Measurements from ENCODE around the gene SHOC2.
"Not testable (repeated sequence)": the region's sequence is repeated elsewhere in the genome, so short reads cannot be mapped to it uniquely, and the experiment has no call there.

Gene SHOC2

DNA sequence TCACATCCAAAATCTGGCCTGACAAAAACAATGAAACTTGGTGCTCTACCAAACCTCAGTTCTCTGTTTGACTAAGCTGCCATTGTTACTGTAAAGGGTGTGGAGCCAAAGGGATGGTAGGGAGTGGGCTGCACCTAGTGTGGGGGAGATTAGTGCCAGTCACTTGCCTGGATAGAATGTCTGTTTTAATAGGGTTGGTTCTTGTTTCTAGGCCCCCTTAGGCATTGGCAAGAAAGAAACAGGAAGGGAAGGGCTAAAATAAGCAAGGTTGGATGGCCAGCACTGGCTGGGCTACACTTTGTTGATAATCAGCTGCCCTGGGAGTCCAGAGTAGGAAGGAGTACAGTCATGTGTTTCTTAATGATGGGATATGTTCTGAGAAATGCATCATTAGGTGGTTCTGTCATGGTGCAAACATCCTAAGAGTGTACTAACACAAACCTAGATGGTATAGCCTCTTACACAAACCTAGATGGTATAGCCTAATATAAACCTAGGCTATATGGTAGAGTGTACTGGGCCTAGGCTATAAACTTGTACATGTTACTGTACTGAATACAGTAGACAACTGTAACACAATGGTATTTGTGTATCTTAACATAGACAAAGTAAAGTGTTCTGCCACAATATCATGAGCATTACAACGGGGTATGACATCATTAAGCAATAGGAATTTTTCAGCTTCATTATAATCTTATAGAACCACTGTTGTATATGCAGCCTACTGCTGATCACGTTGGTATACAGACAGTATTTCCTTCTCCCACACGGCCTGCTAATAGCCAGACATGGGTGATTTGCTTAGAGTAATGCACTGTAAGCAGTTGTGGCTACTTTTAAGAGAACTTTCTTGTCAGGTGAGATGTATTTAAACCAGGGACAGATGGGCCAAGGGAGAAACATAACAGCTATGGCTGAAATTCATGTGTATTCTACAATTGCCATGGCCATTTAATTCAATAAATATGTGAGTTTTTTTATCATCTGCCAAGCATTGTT, 15.8 kb upstream of the SHOC2 start:
- Histone ChIP-seq H3K27ac (ENCODE audit: low read depth, low read length) (no peak overlapping the region), H3K9ac (ENCODE audit: low read depth, low read length) (no peak overlapping the region), H3K4me1 (ENCODE audit: insufficient read depth, low read length) (no peaks in the 10 kb centered on the region), H3K9me3 (ENCODE audit: insufficient read depth, low read depth, low read length) (no peaks in the 10 kb centered on the region), H3K36me3 (ENCODE audit: insufficient read depth, low read length) (peaks cover 20% of the 10 kb centered on the region), H3K4me3 (ENCODE audit: low read length) (no peak overlapping the region), H3K27me3 (ENCODE audit: insufficient read depth, low read length) (no peaks in the 10 kb centered on the region)
- 96% methylated on average over 3 of the region's 3 CpGs for WGBS

DNA sequence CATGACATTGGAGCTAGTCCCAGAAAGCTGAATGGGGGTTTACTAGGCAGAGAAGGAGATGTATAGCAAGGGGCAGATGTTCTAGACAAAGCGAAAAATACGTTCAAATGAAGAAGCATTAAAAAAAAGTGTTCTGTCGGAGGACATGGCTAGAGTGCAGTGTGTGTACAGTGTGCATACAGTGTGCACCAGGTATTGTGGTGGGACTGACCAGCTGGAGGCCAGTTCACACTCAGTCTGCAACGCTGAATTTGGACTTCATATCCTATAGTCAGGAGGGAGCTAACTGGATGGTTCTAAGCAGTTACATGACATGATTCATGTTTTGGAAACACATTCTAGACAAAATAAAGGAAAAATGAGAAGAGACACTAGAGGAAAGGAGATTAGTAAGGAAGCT, 9.3 kb upstream of the SHOC2 start:
- H3K27me3 ChIP-seq (ENCODE audit: insufficient read depth, low read length), result no peaks in the 10 kb centered on the region
- no peak overlapping the region for H3K27ac ChIP-seq (ENCODE audit: low read depth, low read length)
- 94% methylated on average over 4 of the region's 4 CpGs for WGBS
- H3K4me3 ChIP-seq (ENCODE audit: low read length), result no peak overlapping the region
- 0 out of 2 replicates have a peak, but pooled peaks cover 7% of the 10 kb centered on the region for H3K36me3 ChIP-seq (ENCODE audit: insufficient read depth, low read length)
- no peaks in the 10 kb centered on the region for H3K9me3 ChIP-seq (ENCODE audit: insufficient read depth, low read depth, low read length)
- no peaks in the 10 kb centered on the region for H3K4me1 ChIP-seq (ENCODE audit: insufficient read depth, low read length)
- H3K9ac ChIP-seq (ENCODE audit: low read depth, low read length), result no peak overlapping the region

DNA sequence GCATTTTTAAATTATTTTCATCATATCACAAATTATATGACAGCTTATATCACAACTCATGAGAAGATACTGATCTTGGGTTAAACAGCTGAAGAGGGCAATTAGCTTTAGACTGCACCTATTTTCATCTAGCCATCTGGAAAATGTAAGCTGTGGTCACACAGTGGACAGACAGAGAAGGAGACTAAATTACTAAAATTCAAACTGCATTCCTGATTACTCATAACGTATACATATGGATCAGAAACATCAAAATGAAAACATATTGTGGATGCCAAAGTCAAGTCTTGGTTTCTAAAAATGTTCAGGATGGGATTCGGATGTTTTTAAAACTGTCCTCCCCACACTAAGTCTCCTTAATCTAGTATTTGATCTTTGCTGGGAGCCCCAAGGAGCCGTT, 7.0 kb upstream of the SHOC2 start:
- no peak overlapping the region for H3K27ac ChIP-seq (ENCODE audit: low read depth, low read length)
- WGBS, result 90% methylated on average over 2 of the region's 3 CpGs

DNA sequence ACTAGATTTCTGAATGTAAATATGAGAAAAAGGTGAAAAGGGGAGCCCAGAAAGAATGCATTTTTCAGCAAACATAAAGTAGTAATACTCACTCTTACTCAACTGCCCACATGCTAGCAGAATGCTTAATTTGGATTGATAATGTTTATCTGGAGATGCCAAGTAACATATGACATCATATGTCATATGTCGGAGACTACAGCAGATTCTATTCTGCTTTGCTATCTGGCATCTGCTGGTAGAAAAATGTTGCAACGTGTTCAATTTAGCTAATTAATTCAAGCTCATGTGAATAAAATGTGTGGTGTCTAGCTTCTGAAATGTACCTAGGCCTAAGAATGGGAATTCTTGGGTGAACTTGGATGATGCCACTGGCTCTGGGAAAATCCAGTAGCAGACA, 5.0 kb upstream of the SHOC2 start:
- no peak overlapping the region for H3K27ac ChIP-seq (ENCODE audit: low read depth, low read length)
- no peaks in the 10 kb centered on the region for H3K27me3 ChIP-seq (ENCODE audit: insufficient read depth, low read length)
- no peak overlapping the region for H3K4me3 ChIP-seq (ENCODE audit: low read length)
- 93% methylated on average over 2 of the region's 2 CpGs for WGBS
- peaks cover 21% of the 10 kb centered on the region for H3K4me1 ChIP-seq (ENCODE audit: insufficient read depth, low read length)
- 0 out of 2 replicates have a peak, but pooled peaks cover 7% of the 10 kb centered on the region for H3K36me3 ChIP-seq (ENCODE audit: insufficient read depth, low read length)
- H3K9ac ChIP-seq (ENCODE audit: low read depth, low read length), result no peak overlapping the region
- no peaks in the 10 kb centered on the region for H3K9me3 ChIP-seq (ENCODE audit: insufficient read depth, low read depth, low read length)

More for the DNA sequence above, 7.0 kb upstream of the SHOC2 start:
- H3K27me3 ChIP-seq (ENCODE audit: insufficient read depth, low read length), result no peaks in the 10 kb centered on the region
- H3K9me3 ChIP-seq (ENCODE audit: insufficient read depth, low read depth, low read length), result no peaks in the 10 kb centered on the region
- H3K9ac ChIP-seq (ENCODE audit: low read depth, low read length), result no peak overlapping the region
- H3K4me3 ChIP-seq (ENCODE audit: low read length), result no peak overlapping the region
- H3K4me1 ChIP-seq (ENCODE audit: insufficient read depth, low read length), result peaks cover 14% of the 10 kb centered on the region
- H3K36me3 ChIP-seq (ENCODE audit: insufficient read depth, low read length), result 0 out of 2 replicates have a peak, but pooled peaks cover 7% of the 10 kb centered on the region

DNA sequence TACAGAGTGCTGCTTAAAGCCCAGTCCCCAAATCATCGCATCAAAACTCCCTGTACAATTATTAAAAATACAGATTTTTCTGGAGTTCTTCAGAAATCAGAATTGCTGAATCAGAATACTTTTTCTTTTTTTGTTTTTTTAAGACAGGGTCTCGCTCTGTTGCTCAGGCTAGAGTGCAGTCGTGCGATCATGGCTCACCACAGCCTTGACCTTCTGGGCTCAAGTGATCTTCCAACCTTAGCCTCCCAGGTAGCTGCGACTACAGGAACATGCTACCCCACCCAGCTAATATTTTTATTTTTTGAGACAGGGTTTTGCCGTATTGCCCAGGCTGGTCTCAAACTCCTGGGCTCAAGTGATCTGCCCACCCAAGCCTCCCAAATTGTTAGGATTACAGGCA, 4.4 kb upstream of the SHOC2 start:
- Histone ChIP-seq H3K27me3 (ENCODE audit: insufficient read depth, low read length) (no peaks in the 10 kb centered on the region), H3K9ac (ENCODE audit: low read depth, low read length) (no peak overlapping the region), H3K4me1 (ENCODE audit: insufficient read depth, low read length) (peaks cover 21% of the 10 kb centered on the region), H3K27ac (ENCODE audit: low read depth, low read length) (no peak overlapping the region), H3K4me3 (ENCODE audit: low read length) (no peak overlapping the region), H3K36me3 (ENCODE audit: insufficient read depth, low read length) (0 out of 2 replicates have a peak, but pooled peaks cover 7% of the 10 kb centered on the region), H3K9me3 (ENCODE audit: insufficient read depth, low read depth, low read length) (no peaks in the 10 kb centered on the region)
- WGBS, result 97% methylated on average over 6 of the region's 6 CpGs

DNA sequence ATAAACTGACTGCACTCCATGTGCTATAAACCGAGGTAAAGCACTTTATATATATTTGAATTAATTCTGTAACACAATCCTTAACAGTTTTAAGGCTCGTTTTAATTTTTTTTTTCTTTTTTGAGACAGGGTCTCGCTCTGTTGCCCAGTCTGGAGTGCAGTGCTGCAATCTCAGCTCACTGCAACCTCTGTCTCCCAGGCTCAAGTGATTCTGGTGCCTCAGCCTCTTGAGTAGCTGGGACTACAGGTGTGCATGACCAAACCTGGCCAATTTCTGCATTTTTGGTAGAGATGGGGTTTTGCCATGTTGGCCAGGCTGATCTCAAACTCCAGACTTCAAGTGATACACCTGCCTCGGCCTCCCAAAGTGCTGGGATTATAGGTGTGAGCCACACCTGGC, 3.8 kb upstream of the SHOC2 start:
- not testable (repeated sequence) for H3K27me3 ChIP-seq (ENCODE audit: insufficient read depth, low read length); H3K9me3 ChIP-seq (ENCODE audit: insufficient read depth, low read depth, low read length); H3K9ac ChIP-seq (ENCODE audit: low read depth, low read length); H3K27ac ChIP-seq (ENCODE audit: low read depth, low read length); H3K36me3 ChIP-seq (ENCODE audit: insufficient read depth, low read length); H3K4me3 ChIP-seq (ENCODE audit: low read length)
- peaks cover 21% of the 10 kb centered on the region for H3K4me1 ChIP-seq (ENCODE audit: insufficient read depth, low read length)
- 97% methylated on average over 3 of the region's 4 CpGs for WGBS

DNA sequence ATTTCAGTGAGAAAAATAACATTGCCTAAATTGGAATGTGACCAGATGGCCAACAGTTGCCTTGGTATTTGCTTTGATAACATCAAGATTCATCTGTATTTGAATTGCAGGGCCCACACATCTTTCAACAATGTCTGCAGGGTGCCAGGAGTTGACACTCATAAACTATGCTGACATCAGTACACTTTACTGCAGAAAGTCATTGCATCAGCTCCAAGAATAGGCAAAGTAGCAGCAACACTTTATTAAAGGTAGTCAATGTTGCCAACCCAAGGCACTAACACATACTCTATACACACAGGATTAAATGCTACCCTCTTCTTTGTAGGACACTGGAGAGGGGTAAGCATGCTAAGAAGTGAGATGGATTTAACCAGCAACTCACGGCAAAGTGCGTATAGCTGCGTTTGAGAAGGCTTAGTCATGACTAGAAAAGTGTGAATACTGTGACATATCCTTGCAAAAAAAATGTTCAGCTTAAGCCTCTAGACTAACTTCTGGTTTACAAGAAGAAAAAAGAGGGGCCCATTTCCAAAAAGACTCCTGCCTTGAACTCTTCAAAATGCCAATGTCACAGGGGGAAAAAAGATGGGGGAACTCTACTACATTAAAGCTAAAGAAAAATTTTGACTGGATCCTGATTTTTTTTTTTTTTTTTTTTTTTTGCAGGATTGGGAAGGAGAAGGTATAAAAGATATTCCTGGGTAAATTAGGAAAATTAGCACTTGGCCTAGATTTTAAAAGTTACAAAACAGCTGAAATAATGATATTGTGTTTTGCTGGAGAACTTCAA, 2.7 kb upstream of the SHOC2 start:
- no peaks in the 10 kb centered on the region for H3K9me3 ChIP-seq (ENCODE audit: insufficient read depth, low read depth, low read length)

DNA sequence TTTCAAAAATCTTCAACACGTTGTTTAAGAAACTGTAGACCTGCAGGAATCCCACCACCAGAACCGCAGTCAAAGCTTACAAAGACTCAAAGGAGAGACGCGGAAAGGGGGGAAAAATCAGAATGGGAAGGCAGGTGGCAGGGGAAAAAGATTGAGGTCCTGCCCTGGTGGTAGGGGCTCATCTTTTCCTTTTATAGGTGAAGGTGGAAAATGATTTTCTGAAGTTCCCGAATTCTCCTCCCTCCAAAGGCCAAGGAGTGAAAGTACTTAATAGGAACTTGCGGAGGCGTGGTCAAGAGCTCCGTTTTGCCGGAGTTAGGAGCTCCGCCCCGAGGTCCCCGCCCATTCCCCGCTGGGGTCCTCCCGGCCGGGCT, 1.1 kb upstream of the SHOC2 start:
- H3K9me3 ChIP-seq (ENCODE audit: insufficient read depth, low read depth, low read length), result no peaks in the 10 kb centered on the region
- H3K27me3 ChIP-seq (ENCODE audit: insufficient read depth, low read length), result no peaks in the 10 kb centered on the region
- H3K36me3 ChIP-seq (ENCODE audit: insufficient read depth, low read length), result no peaks in the 10 kb centered on the region
- 2% methylated on average over 14 of the region's 15 CpGs for WGBS
- H3K9ac ChIP-seq (ENCODE audit: low read depth, low read length), result peak overlapping the region; percentile 81
- H3K4me1 ChIP-seq (ENCODE audit: insufficient read depth, low read length), result peaks cover 30% of the 10 kb centered on the region
- peak overlapping the region; percentile 97 for H3K27ac ChIP-seq (ENCODE audit: low read depth, low read length)
- H3K4me3 ChIP-seq (ENCODE audit: low read length), result peak overlapping the region; percentile 66

More for the DNA sequence above, 2.7 kb upstream of the SHOC2 start:
- Histone ChIP-seq H3K4me1 (ENCODE audit: insufficient read depth, low read length) (peaks cover 30% of the 10 kb centered on the region), H3K36me3 (ENCODE audit: insufficient read depth, low read length) (0 out of 2 replicates have a peak, but pooled peaks cover 4% of the 10 kb centered on the region), H3K4me3 (ENCODE audit: low read length) (no peak overlapping the region), H3K9ac (ENCODE audit: low read depth, low read length) (peak overlapping the region; percentile 19; the same call in 1 of the 2 replicates), H3K27ac (ENCODE audit: low read depth, low read length) (peak overlapping the region; percentile 54; the same call in 1 of the 2 replicates), H3K27me3 (ENCODE audit: insufficient read depth, low read length) (no peaks in the 10 kb centered on the region)
- 81% methylated on average over 3 of the region's 3 CpGs for WGBS

DNA sequence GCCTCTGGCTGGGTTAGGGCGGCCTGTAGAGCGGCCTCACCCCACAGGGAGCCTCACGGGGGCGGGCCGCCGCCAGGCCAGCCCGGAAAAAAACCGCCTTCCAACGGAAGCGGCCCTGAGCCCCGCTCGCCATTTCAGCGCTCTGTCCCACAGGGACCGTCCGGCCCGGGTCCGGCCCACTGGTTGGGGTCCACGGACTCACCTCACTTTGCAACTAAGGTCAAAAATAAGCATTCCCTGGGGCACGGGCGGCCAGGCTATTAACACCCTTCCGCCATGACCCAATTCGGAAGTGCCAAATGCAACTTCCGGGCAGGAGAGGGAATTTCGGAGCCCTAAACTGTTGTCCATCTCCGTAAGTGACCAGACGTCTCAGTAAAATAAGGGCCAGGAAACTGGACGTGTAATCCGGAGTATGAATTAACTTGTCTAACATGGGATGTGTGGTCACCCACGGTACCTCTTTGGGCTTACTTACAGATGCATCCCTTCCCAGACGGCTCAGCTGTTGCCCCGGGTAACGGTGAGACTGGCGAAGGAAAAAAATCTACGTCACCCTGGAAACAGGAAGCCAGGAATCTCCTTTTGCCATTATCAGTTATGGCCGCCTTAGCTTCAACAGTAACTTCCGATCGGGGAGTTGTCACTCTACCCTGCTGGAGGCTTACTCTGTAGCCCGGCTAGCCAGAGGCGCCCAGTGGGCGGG, 608 bp upstream of the SHOC2 start, which contains the start of gene BBIP1:
Gene BBIP1, minus strand, starts transcription at position 538 of the 706 bp plus-strand sequence. CDS start 1,023 bp downstream, outside the sequence.
- Histone ChIP-seq H3K9ac (ENCODE audit: low read depth, low read length) (peak within 1 kb of the TSS; percentile 81), H3K9me3 (ENCODE audit: insufficient read depth, low read depth, low read length) (no peaks in the 10 kb centered on the region), H3K4me1 (ENCODE audit: insufficient read depth, low read length) (peaks cover 30% of the 10 kb centered on the region), H3K36me3 (ENCODE audit: insufficient read depth, low read length) (no peaks in the 10 kb centered on the region), H3K27ac (ENCODE audit: low read depth, low read length) (peak within 1 kb of the TSS; percentile 97), H3K4me3 (ENCODE audit: low read length) (peak within 1 kb of the TSS; percentile 89), H3K27me3 (ENCODE audit: insufficient read depth, low read length) (no peaks in the 10 kb centered on the region)
- under 1% methylated on average over 40 of the region's 40 CpGs for WGBS

DNA sequence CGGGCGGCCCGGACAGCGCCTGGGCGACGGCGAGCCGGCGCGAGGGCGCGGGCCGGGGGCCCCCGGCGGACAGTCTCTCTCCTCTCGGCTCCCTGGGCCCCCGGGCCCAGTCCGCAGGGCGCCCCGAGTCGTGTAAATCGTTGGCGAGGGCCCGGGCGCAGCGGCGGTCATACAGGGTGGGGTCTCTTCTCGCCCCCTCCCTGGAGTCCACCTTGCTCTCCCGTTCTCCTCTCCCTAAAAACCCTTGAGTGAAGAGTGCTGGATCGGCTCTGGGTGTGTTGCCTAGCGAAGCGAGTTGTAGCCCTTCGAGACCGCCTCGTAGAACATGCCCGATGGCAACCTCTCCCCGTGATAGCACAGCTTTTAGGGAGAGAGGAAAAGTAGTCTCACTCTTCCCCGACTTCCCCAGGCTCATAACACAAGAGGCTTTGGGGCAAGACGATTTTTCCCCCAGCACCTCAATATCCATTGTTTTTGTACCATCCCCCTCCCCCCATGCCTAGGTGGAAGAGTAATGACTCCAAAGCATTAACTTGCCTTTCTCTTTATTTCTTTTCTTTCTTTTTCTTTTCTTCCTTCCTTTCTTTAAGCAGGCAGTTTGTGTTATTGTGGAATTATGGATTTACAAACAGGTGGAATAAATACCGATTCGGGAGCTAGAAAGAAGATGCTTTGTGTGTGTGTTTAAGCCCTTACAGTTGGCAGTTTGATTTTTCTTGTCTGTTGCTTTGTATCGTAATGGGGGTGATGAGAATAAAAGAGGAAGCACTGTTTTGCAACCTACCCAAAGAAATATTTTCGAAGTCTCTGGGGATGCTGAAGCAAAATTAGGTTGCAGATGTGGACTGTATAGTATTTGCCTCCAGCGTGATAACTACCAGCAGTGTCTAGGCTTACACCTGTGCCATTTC, 822 bp downstream of the SHOC2 start:
- Histone ChIP-seq H3K9me3 (ENCODE audit: insufficient read depth, low read depth, low read length) (no peaks in the 10 kb centered on the region), H3K36me3 (ENCODE audit: insufficient read depth, low read length) (no peaks in the 10 kb centered on the region), H3K9ac (ENCODE audit: low read depth, low read length) (peak overlapping the region; percentile 71), H3K27ac (ENCODE audit: low read depth, low read length) (peak overlapping the region; percentile 67), H3K4me3 (ENCODE audit: low read length) (peak overlapping the region; percentile 89), H3K27me3 (ENCODE audit: insufficient read depth, low read length) (no peaks in the 10 kb centered on the region), H3K4me1 (ENCODE audit: insufficient read depth, low read length) (peaks cover 30% of the 10 kb centered on the region)
- under 1% methylated on average over 44 of the region's 44 CpGs for WGBS
